ENCODE measurements around the gene CNTNAP2. TPM values are rescaled to one million over a fixed set of nuclear protein-coding genes. Genes with fewer than 3 reads are reported as not detected.

Gene CNTNAP2
- total RNA-seq, 2 experiments from 2014 or later, result not detected

DNA sequence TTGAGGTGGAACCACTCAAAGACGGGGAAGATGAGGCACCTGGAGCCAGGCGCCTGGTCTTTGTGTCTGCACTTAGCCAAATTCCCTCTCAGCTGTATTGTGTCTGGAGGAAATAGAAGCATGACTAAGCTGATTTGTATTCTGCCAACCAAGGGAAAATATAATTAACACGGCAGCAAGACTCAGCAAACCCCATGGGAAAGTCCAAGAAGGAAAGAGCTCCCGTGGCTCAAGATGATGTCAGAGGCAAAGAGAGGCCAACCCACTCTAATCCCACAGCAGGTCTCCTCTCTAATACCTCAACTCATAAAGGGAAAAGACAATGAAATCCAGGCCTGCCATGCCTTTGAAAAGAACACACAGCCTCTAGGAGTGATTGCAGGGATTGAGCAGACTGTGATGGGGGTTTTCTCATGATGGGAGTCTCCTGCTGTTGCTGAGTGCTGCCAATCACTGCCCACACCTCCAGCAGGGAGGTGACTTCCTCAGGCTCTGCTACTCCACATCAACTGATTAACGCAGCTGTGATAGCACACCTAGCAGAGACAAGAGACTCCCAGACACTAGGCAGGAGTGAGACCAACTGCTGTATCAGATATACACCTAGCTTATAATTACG lies 2218.5 kb downstream of the CNTNAP2 start:
- H3K9me3 Mint-ChIP-seq (ENCODE audit: insufficient read depth), result no peaks in the 10 kb centered on the region
- POLR2A ChIA-PET, result no interaction called here
- H3K27me3 Mint-ChIP-seq (ENCODE audit: low read depth), result peaks cover 38% of the 10 kb centered on the region

GRCh38 chr7:148335790-148336189 lies 2219.2 kb downstream of the CNTNAP2 start:
- ChIA-PET CTCF (no interaction called here), POLR2A (no interaction called here)
- H3K27me3 Mint-ChIP-seq (ENCODE audit: low read depth), result peaks cover 45% of the 10 kb centered on the region
- no peak overlapping the region for H3K27ac Mint-ChIP-seq
- no peak for ATAC-seq
- peaks cover 8% of the 10 kb centered on the region for H3K36me3 Mint-ChIP-seq (ENCODE audit: low read depth)
- H3K9me3 Mint-ChIP-seq (ENCODE audit: insufficient read depth), result no peaks in the 10 kb centered on the region
- H3K4me3 Mint-ChIP-seq, result no peak overlapping the region
- DNase-seq, result no peak
- peaks cover 4% of the 10 kb centered on the region for H3K4me1 Mint-ChIP-seq (ENCODE audit: low read depth)

More for the DNA sequence above, 2218.5 kb downstream of the CNTNAP2 start:
- Mint-ChIP-seq H3K36me3 (ENCODE audit: low read depth) (peaks cover 11% of the 10 kb centered on the region), H3K27ac (no peak overlapping the region), H3K4me3 (no peak overlapping the region), H3K4me1 (ENCODE audit: low read depth) (peaks cover 4% of the 10 kb centered on the region)
- ATAC-seq (no peak), DNase-seq (no peak)
- CTCF ChIA-PET, result no interaction called here

DNA sequence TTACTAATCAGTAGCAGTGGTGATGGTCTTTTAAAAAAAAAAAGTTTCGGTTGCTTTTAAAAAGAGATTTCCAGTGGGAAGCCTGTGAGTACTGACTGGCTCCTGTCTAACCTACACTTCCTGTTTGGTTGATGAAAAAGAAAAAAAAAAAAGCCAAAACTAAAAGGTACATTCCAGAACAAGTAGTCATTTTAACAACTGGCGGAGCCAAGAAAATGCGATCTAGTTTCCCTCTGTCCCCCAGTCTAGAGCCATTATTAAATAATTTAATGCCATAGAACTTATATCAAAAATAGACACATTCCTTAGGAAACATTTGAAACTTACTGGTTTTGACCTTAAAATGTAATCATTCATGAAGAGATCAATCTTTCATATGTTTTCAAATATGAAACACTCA lies 2219.8 kb downstream of the CNTNAP2 start:
- ChIA-PET POLR2A (no interaction called here), CTCF (no interaction called here)
- Mint-ChIP-seq H3K36me3 (ENCODE audit: low read depth) (peaks cover 2% of the 10 kb centered on the region), H3K27ac (no peak overlapping the region), H3K4me1 (ENCODE audit: low read depth) (peaks cover 4% of the 10 kb centered on the region), H3K27me3 (ENCODE audit: low read depth) (peaks cover 49% of the 10 kb centered on the region), H3K4me3 (no peak overlapping the region), H3K9me3 (ENCODE audit: insufficient read depth) (no peaks in the 10 kb centered on the region)
- ATAC-seq (no peak), DNase-seq (no peak)

DNA sequence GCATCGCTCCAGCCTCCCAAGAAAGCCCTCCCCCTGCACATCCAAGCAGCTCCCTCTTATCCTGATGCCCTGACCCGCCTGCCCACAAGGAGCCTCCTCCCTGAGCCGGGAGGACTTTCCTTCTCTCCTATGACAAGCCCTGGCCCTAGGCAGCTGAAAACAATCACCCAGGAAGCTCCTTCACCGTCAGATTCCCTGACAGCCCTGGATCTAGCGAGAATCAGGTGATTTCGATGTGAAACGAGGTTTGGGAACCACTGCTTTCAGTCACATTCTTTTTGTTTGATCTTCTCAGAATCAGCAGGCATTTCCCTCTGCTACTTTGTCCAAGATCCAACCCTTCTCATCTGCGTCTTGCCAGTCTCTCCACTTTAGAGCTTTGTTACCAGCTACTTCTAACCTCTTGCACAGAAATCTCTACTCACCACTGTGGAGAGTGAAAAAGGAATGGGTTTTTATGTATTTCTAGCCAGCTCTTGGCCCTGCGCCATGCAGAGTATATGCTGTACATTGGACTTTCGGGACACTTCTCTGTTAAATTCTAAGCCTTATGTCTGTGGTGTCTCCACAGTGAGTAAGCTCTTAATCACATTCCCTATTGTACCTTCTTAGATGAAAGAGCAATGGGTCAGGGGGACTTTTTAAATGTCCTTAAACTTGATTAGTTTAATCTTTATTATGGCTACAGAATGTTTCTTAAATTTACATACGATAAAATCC lies 2220.8 kb downstream of the CNTNAP2 start:
- H3K4me3 Mint-ChIP-seq, result no peak overlapping the region
- ChIA-PET POLR2A (no interaction called here), CTCF (no interaction called here)
- H3K27me3 Mint-ChIP-seq (ENCODE audit: low read depth), result peaks cover 56% of the 10 kb centered on the region
- peaks cover 4% of the 10 kb centered on the region for H3K4me1 Mint-ChIP-seq (ENCODE audit: low read depth)
- no peaks in the 10 kb centered on the region for H3K36me3 Mint-ChIP-seq (ENCODE audit: low read depth)
- ATAC-seq, result no peak
- no peaks in the 10 kb centered on the region for H3K9me3 Mint-ChIP-seq (ENCODE audit: insufficient read depth)
- no peak overlapping the region for H3K27ac Mint-ChIP-seq
- no peak for DNase-seq

- DNase-seq (no peak), ATAC-seq (no peak)
- POLR2A ChIA-PET, result no interaction called here
- Mint-ChIP-seq H3K4me3 (no peak overlapping the region), H3K36me3 (ENCODE audit: low read depth) (no peaks in the 10 kb centered on the region), H3K27me3 (ENCODE audit: low read depth) (peaks cover 61% of the 10 kb centered on the region), H3K9me3 (ENCODE audit: insufficient read depth) (no peaks in the 10 kb centered on the region), H3K4me1 (ENCODE audit: low read depth) (peaks cover 4% of the 10 kb centered on the region), H3K27ac (no peak overlapping the region)
- CTCF ChIA-PET, result no interaction called here
These were observed 2221.6 kb downstream of the CNTNAP2 start for GRCh38 chr7:148337995-148338747.

- Mint-ChIP-seq H3K9me3 (ENCODE audit: insufficient read depth) (no peaks in the 10 kb centered on the region), H3K4me1 (ENCODE audit: low read depth) (peaks cover 4% of the 10 kb centered on the region), H3K27me3 (ENCODE audit: low read depth) (peaks cover 55% of the 10 kb centered on the region), H3K4me3 (no peak overlapping the region), H3K36me3 (ENCODE audit: low read depth) (no peaks in the 10 kb centered on the region), H3K27ac (no peak overlapping the region)
- DNase-seq, result no peak
- ChIA-PET POLR2A (no interaction called here), CTCF (no interaction called here)
- no peak for ATAC-seq
These were observed 2224.1 kb downstream of the CNTNAP2 start for GRCh38 chr7:148340438-148341280.

DNA sequence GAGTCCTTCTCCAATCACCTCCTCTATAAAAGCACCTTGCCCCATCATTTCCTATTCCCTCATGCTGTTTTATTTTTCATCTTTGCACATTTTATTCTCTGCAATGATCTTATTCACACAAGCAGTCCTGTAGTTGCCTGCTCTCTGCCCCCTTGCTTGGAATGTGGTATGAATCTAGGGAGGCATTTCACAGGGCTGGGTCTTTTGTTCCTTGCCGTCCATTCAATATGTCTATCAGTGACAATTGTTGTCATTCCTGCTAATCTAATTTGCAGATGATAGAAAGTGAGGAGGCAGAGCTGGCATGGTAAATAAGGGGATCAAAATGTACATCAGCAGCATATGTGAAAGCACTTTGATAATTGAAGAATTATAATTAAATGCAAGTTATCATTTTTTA lies 2227.8 kb downstream of the CNTNAP2 start:
- no peak for DNase-seq
- H3K27me3 Mint-ChIP-seq (ENCODE audit: low read depth), result peaks cover 29% of the 10 kb centered on the region
- POLR2A ChIA-PET, result no interaction called here

GRCh38 chr7:148347981-148348380 lies 2231.4 kb downstream of the CNTNAP2 start:
- Mint-ChIP-seq H3K27ac (no peak overlapping the region), H3K4me1 (ENCODE audit: low read depth) (no peaks in the 10 kb centered on the region), H3K9me3 (ENCODE audit: insufficient read depth) (no peaks in the 10 kb centered on the region), H3K36me3 (ENCODE audit: low read depth) (no peaks in the 10 kb centered on the region), H3K27me3 (ENCODE audit: low read depth) (peaks cover 2% of the 10 kb centered on the region), H3K4me3 (no peak overlapping the region)
- DNase-seq (no peak), ATAC-seq (no peak)
- CTCF ChIA-PET, result interaction anchor here (1.1 kb wide), 1 partner anchor 106 kb away, joined by 3 read pairs; no protein-coding TSS in a partner anchor
- POLR2A ChIA-PET, result no interaction called here

More for the DNA sequence above, 2227.8 kb downstream of the CNTNAP2 start:
- Mint-ChIP-seq H3K27ac (no peak overlapping the region), H3K9me3 (ENCODE audit: insufficient read depth) (no peaks in the 10 kb centered on the region), H3K4me1 (ENCODE audit: low read depth) (peaks cover 3% of the 10 kb centered on the region), H3K4me3 (no peak overlapping the region), H3K36me3 (ENCODE audit: low read depth) (no peaks in the 10 kb centered on the region)
- CTCF ChIA-PET, result no interaction called here
- no peak for ATAC-seq

- H3K9me3 Mint-ChIP-seq (ENCODE audit: insufficient read depth), result no peaks in the 10 kb centered on the region
- ATAC-seq (no peak), DNase-seq (no peak)
- no peaks in the 10 kb centered on the region for H3K36me3 Mint-ChIP-seq (ENCODE audit: low read depth)
- ChIA-PET CTCF (no interaction called here), POLR2A (no interaction called here)
- no peak overlapping the region for H3K4me3 Mint-ChIP-seq
- no peaks in the 10 kb centered on the region for H3K27me3 Mint-ChIP-seq (ENCODE audit: low read depth)
- no peaks in the 10 kb centered on the region for H3K4me1 Mint-ChIP-seq (ENCODE audit: low read depth)
- no peak overlapping the region for H3K27ac Mint-ChIP-seq
These were observed 2231.9 kb downstream of the CNTNAP2 start for GRCh38 chr7:148348466-148348865.

GRCh38 chr7:148356303-148356702 lies 2239.7 kb downstream of the CNTNAP2 start:
- no peak overlapping the region for H3K4me3 Mint-ChIP-seq

GRCh38 chr7:148362541-148362940 lies 2245.9 kb downstream of the CNTNAP2 start:
- Mint-ChIP-seq H3K27ac (no peak overlapping the region), H3K4me3 (no peak overlapping the region), H3K9me3 (ENCODE audit: insufficient read depth) (peaks cover 4% of the 10 kb centered on the region), H3K4me1 (ENCODE audit: low read depth) (no peaks in the 10 kb centered on the region), H3K27me3 (ENCODE audit: low read depth) (peaks cover 2% of the 10 kb centered on the region), H3K36me3 (ENCODE audit: low read depth) (no peaks in the 10 kb centered on the region)
- DNase-seq, result no peak
- ChIA-PET CTCF (no interaction called here), POLR2A (no interaction called here)
- ATAC-seq, result no peak

More at GRCh38 chr7:148356303-148356702, 2239.7 kb downstream of the CNTNAP2 start:
- ChIA-PET CTCF (no interaction called here), POLR2A (no interaction called here)
- no peaks in the 10 kb centered on the region for H3K36me3 Mint-ChIP-seq (ENCODE audit: low read depth)
- H3K27me3 Mint-ChIP-seq (ENCODE audit: low read depth), result peaks cover 2% of the 10 kb centered on the region
- H3K4me1 Mint-ChIP-seq (ENCODE audit: low read depth), result no peaks in the 10 kb centered on the region
- DNase-seq (no peak), ATAC-seq (no peak)
- no peaks in the 10 kb centered on the region for H3K9me3 Mint-ChIP-seq (ENCODE audit: insufficient read depth)
- no peak overlapping the region for H3K27ac Mint-ChIP-seq
